DND-41 (cell line): ENCODE results near the gene SAG.

Experiments used
- ATAC-seq: fragments of 200-7000 bp; cut with Tn5 transposase; 3 replicates; pipeline ENCODE4 v1.9.1; 2021; ENCODE audit warnings: low read depth; ENCODE audit not compliant: insufficient read depth
- DNase-seq: peaks from one replicate; pipeline ENCODE4 v3.0.0-alpha.2; 2020
- H2AFZ ChIP-seq: 2 replicates; pipeline ENCODE4 v1.6.0; 2012; ENCODE audit warnings: low read depth, low read length
- H3K27ac ChIP-seq: 2 replicates; pipeline ENCODE4 v1.5.1; 2012; ENCODE audit warnings: low read length, inconsistent platforms
- H3K27me3 ChIP-seq: fragments of 200-600 bp; sonication (generic); 2 replicates; pipeline ENCODE4 v1.6.0; 2012; ENCODE audit warnings: low read length, mild to moderate bottlenecking, inconsistent platforms; ENCODE audit not compliant: insufficient read depth, poor library complexity
- H3K36me3 ChIP-seq: 2 replicates; pipeline ENCODE4 v1.5.1; 2012; ENCODE audit warnings: low read length, inconsistent platforms; ENCODE audit not compliant: insufficient read depth
- H3K4me1 ChIP-seq: 2 replicates; pipeline ENCODE4 v1.5.1; 2012; ENCODE audit warnings: mild to moderate bottlenecking, low read length; ENCODE audit not compliant: insufficient read depth
- H3K4me2 ChIP-seq: 2 replicates; pipeline ENCODE4 v1.6.0; 2012; ENCODE audit warnings: mild to moderate bottlenecking, moderate library complexity, low read length, inconsistent platforms; ENCODE audit not compliant: insufficient read depth
- H3K4me3 ChIP-seq, 2 experiments: fragments of 200-600 bp in 1 of 2; shearing (Covaris generic) in 1 of 2; 2 replicates each; pipeline ENCODE4 v1.5.1; 2012 to 2016; ENCODE audit warnings: inconsistent platforms in 2 of 2, low read length in 2 of 2, mild to moderate bottlenecking in 2 of 2, low read depth in 1 of 2, moderate library complexity in 1 of 2
- H3K79me2 ChIP-seq: 2 replicates; pipeline ENCODE4 v1.6.0; 2012; ENCODE audit warnings: low read length, inconsistent platforms; ENCODE audit not compliant: insufficient read depth
- H3K9ac ChIP-seq: 2 replicates; pipeline ENCODE4 v1.6.0; 2012; ENCODE audit warnings: low read depth, mild to moderate bottlenecking, inconsistent platforms, low read length, moderate library complexity
- H3K9me3 ChIP-seq: 2 replicates; pipeline ENCODE4 v1.5.1; 2012; ENCODE audit warnings: low read length, moderate library complexity, mild to moderate bottlenecking, inconsistent platforms; ENCODE audit not compliant: insufficient read depth, severe bottlenecking
- H4K20me1 ChIP-seq: 2 replicates; pipeline ENCODE4 v1.6.0; 2012; ENCODE audit warnings: low read length; ENCODE audit not compliant: insufficient read depth
- CTCF ChIP-seq: IDR thresholded peaks from 2 replicates; pipeline ENCODE4 v1.5.1; 2012; ENCODE audit warnings: borderline replicate concordance, low read length, moderate library complexity, mild to moderate bottlenecking; ENCODE audit not compliant: poor library complexity, severe bottlenecking; ENCODE audit errors: extremely low read depth
- EZH2 ChIP-seq: IDR thresholded peaks from 3 replicates; pipeline ENCODE4 v1.6.1; 2012; ENCODE audit warnings: borderline replicate concordance, low read depth, mild to moderate bottlenecking, moderate library complexity, low read length, inconsistent platforms; ENCODE audit not compliant: severe bottlenecking

SAG gene

GRCh38 chr2:233300401-233300800 lies 7.2 kb upstream of the SAG start:
- Histone ChIP-seq H3K4me2 (no peak overlapping the region), H3K27ac (no peak overlapping the region), H3K9me3 (no peaks in the 10 kb centered on the region), H2AFZ (no peak overlapping the region), H3K27me3 (no peaks in the 10 kb centered on the region), H3K36me3 (peaks cover 11% of the 10 kb centered on the region; the same call in 1 of the 2 replicates), H4K20me1 (no peaks in the 10 kb centered on the region; the same call in 1 of the 2 replicates), H3K9ac (no peak overlapping the region), H3K4me3 (no peak overlapping the region), H3K79me2 (no peaks in the 10 kb centered on the region), H3K4me1 (no peaks in the 10 kb centered on the region)
- TF ChIP-seq CTCF, result no peak
- TF ChIP-seq EZH2, result no peak
- ATAC-seq, result no peak
- DNase-seq, result no peak

GRCh38 chr2:233301248-233301647 lies 6.4 kb upstream of the SAG start:
- ATAC-seq (no peak), DNase-seq (no peak)
- Histone ChIP-seq H3K79me2 (no peaks in the 10 kb centered on the region), H3K4me2 (no peak overlapping the region), H3K36me3 (peaks cover 3% of the 10 kb centered on the region; the same call in 1 of the 2 replicates), H3K4me1 (no peaks in the 10 kb centered on the region), H3K9ac (no peak overlapping the region), H2AFZ (no peak overlapping the region), H3K27me3 (no peaks in the 10 kb centered on the region), H3K27ac (no peak overlapping the region), H3K4me3 (no peak overlapping the region), H3K9me3 (no peaks in the 10 kb centered on the region), H4K20me1 (no peaks in the 10 kb centered on the region; the same call in 1 of the 2 replicates)
- TF ChIP-seq CTCF (no peak), EZH2 (no peak)

GRCh38 chr2:233301811-233302210 lies 5.8 kb upstream of the SAG start:
- no peaks in the 10 kb centered on the region for H3K9me3 ChIP-seq
- no peaks in the 10 kb centered on the region for H3K79me2 ChIP-seq
- H3K27me3 ChIP-seq, result no peaks in the 10 kb centered on the region
- H4K20me1 ChIP-seq, result no peaks in the 10 kb centered on the region; the same call in 1 of the 2 replicates
- no peak overlapping the region for H3K27ac ChIP-seq
- no peak for DNase-seq
- ATAC-seq, result no peak
- no peak overlapping the region for H3K9ac ChIP-seq
- H3K4me2 ChIP-seq, result no peak overlapping the region
- H3K36me3 ChIP-seq, result no peaks in the 10 kb centered on the region
- H2AFZ ChIP-seq, result no peak overlapping the region
- no peaks in the 10 kb centered on the region for H3K4me1 ChIP-seq
- H3K4me3 ChIP-seq, result no peak overlapping the region
- TF ChIP-seq EZH2, result no peak

- DNase-seq (no peak), ATAC-seq (no peak)
- no peaks in the 10 kb centered on the region for H3K4me1 ChIP-seq
- no peak overlapping the region for H2AFZ ChIP-seq
- no peak overlapping the region for H3K9ac ChIP-seq
- H3K27ac ChIP-seq, result no peak overlapping the region
- no peak overlapping the region for H3K4me2 ChIP-seq
- H3K9me3 ChIP-seq, result no peaks in the 10 kb centered on the region
- H3K36me3 ChIP-seq, result no peaks in the 10 kb centered on the region
- H3K79me2 ChIP-seq, result no peaks in the 10 kb centered on the region
- H4K20me1 ChIP-seq, result no peaks in the 10 kb centered on the region; the same call in 1 of the 2 replicates
- no peak overlapping the region for H3K4me3 ChIP-seq
- TF ChIP-seq CTCF (no peak), EZH2 (no peak)
- H3K27me3 ChIP-seq, result no peaks in the 10 kb centered on the region
These were observed 4.4 kb upstream of the SAG start for GRCh38 chr2:233303252-233303651.
